HG03025 (cell line): ENCODE measurements around the gene REEP1.
"Not testable (repeated sequence)": the region's sequence is repeated elsewhere in the genome, so short reads cannot be mapped to it uniquely, and the experiment has no call there.

ENCODE experiments used
- ATAC-seq: cut with Tn5 transposase; IDR thresholded peaks from one replicate; pipeline ENCODE4 v1.9.1; 2021; ENCODE audit warnings: mild to moderate bottlenecking, moderate library complexity; ENCODE audit not compliant: unreplicated experiment, low FRiP score

The REEP1 gene

DNA sequence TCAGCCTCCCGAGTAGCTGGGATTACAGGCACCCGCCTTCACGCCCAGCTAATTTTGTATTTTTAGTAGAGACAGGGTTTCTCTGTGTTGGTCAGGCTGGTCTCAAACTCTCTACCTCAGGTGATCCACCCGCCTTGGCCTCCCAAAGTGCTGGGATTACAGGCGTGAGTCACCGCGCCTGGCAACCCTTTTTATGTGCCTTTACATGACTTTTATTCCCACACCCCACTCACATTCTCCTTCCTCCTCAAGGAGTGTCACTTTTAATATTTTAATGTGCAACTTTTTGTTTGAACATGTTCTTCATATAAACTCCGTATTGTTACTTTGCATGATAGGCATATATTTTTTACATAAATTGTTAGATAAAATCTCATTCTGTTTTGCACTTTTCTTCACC lies 108.9 kb downstream of the REEP1 start:
- ATAC-seq, result not testable (repeated sequence)

DNA sequence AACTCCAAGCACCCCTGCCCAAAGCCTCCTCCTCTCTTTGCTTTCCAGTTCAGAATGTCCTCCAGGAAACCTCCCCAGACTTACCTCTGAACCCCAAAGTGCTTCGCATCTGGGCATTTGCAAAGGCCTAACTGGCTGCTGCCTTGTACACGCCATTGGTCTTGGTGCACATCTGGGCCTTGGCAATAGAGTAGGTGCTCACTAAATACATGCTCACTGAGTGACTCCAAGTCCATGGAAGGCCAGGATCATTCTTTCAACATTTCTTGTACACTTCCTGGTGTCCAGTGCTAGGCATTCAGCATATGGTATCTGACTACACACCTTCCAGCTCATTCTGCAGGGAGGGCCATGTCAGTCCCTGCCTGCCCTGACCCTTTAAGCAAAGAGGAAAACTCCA lies 109.7 kb downstream of the REEP1 start:
- no peak for ATAC-seq

DNA sequence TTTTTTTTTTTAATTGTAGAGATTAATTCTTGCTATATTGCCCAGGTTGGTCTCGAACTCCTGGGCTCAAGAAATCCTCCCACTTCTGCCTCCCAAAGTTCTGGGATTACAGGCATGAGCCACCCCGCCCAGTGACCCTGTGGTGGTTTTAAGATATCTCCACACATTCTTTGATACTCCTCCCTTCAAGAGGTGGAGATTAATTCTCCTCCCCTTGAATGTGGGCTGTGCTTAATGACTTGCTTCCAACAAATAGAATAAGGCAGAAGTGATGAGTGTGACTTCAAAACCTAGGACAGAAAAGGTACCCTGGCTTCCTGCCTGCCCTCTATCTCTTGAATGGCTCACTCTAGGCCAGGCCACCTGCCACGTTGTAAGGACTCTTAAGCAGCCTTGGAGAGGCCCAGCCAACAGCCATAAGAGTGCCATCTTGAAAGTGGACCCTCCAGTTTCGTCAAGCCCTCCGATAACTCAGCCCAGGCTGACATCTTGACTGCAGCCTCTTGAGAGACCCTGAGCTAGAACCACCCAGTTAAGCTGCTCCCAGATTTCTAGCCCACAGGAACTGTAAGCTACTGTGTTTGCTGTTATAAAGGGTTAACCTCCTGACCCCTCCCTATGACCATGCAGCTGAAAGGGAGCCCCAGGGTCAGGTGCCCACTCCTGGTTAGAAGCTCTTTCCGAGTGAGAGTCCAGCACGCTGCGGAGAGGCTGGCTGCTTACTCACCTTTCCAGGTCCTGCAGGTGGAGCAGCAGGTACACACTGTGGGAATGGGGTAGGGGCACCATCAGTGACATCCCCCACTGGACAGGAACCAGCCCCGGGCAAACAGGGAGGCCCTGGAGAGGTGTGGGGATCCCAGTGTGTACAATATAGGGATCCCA lies 110.5 kb downstream of the REEP1 start:
- ATAC-seq, result no peak

DNA sequence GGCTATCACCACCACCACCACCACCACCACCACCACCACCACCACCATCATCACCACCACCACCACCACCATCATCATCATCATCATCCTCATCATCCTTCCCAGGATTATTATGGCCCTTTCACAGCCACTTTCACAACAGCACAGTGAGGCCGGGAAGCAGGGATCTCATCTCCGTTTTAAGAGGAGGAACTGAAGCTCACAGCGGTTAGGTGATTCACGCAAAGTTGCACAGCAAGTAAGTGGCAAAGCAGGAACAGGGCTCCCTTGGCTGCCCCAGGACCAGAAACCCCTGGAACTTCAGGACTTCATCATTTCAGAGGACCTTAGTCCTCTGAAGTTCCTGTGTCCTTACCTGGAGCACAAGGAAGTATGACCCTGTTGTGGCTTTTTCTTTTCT lies 111.4 kb downstream of the REEP1 start:
- no peak for ATAC-seq

DNA sequence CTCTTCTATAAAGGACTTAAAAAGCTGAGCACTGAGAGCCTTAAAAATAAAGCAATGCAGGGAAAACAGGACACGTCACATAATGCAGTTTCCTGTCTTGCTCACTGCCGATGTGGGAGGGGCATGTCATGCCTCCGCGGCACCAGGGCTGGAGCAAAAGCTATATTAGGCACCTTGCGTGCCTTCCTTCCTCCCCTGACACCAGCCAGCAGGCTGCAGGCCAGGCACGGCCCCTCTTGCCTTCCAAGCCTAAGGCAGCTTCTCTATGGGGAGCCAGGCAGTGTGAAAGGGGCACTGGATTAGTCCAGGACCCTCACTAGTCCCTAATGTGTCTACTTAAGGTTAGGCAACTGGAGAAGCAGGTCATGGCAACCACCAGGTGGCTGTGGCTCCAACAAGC lies 111.8 kb downstream of the REEP1 start:
- ATAC-seq, result no peak

DNA sequence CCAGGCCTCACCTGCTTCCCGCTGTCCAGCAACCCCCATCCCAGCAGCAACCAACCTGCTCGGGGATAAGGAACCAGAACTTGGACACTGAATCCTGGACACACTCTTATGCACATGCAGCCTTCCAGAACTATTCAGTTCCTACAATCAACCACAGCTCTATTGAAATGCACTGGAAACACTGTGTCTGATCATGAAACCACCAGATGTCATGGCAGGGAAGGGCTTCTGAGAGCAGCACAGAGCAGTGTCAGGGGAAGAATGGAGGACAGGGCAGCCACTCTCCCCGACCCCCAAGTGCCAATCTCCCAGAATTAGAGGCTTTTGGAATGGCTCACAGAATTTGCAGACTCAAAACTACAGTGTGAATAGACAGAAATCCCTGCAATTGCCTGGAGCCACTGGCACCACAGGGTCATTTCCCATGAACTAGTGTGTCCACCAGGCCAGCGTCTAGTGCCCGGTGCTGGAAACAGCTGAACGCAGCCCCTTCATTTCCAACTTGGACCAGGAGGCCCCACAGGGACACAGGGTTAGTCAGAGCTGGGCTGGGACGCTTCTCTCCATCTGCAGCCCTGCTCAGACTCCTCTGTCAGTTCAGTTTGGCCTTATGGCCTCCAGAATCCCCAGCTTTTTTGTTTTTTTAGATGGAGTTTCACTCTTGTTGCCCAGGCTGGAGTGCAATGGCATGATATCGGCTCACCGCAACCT lies 112.6 kb downstream of the REEP1 start:
- no peak for ATAC-seq

DNA sequence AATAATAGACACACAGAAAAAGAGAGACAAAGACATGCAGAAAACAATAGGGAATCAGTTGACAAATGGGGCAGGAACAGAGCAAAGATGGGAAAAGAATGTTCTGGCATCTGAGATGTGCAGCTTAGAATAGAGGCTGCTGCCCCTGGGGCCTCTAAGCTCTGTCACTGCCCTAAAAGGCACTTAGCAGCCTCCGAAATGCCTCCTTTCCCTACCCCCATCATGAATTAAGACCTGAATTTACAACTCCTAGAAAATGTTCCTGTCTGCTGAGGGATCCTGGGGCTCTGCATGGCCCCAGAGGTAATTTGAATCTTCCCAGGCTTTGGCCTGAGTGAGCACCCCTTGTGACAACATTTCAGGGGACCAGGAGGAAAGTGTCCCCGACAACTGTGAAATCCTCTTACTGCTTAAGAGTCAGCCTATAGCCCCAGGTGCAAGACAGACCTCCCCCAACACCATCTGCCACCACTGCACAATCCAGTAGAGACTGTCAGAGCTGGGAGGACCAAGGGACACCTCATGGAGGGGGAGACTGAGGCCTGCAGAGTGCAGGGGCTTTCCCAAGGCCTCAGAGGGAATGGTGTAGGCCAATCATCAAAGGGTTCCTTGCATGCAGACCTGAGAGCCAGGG lies 113.4 kb downstream of the REEP1 start:
- no peak for ATAC-seq

DNA sequence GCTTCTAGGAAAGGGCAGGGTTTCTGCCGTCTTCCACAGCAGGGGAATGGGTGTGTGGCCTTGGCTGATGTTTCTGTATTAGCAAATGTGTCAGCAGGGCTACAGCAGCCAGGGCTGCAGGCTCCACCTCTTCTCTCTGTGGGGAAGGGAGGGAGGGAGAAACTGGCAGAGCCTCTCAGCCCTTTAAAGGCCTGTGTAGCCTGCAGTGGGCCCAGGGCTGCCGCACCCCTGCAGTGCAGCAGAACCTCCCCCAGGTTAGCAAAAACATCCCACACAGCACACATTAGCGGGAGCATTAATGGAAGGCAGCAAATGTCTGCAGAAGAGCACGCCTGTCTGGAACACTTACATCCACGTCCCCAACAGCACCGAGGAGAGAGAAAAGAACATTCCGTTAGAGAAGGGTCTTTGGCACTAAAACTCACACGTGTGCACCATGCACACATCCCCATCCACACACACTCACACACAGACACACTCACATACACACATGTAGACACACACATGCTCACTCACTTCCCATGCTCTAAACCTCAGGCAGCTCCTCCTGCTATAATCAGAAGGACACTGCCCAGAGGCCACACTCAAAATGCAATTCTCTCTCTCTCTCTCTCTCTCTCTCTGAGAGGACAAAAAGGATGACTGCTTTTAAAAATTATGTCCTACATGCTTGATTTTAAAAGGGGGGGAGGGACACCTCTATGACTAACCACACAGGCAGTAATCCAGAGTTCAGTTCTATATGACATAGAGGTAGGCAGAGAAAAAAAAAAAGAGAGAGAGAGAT lies 114.1 kb downstream of the REEP1 start:
- ATAC-seq, result no peak

DNA sequence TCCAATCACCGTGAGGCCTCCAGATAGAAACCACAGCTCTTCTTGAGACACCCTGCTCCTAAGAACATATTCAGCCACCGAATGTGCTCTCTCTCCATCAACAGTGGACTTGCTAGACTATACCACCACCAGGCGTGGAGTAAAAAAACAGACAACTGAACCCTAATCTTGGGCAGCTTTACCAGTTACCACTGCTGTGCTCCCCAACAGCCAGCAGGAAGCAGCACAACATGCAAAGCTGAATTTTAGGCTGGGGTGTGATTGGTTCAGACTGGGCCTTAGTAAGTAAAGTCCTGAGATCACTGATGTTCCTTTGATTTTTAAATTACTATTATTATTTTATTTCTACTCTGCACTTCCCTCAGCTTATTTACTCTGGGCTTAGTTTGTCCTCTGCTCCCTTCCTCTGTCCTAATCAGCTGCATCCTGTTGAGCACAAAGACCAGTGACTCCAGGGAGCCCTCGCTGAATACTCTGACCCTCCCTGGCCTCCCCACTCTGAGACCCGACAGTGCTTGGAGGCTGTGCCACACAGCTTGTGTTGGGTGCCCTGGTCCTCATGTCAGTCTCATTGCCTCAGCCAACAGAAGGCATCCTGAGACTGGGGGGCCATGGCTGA lies 116.3 kb downstream of the REEP1 start:
- ATAC-seq, result no peak

DNA sequence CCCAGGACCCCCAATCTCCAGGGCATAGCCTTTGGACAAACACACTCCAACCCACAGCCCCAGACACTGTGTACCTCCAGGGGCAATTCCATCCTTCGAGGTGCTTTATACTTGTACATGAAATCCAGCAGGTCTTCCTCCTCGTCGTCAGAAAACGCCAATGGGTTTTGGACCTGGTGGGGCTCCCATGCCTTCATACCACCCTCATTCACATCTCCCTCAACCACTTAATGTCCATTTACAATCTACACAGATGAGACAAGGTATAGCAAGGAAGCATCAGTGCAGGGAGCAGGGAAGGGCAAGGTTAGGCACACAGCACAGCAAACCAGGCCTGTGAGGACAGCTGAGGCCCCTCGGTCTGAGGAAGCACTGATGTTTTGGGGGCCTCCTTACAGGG lies 117.5 kb downstream of the REEP1 start:
- no peak for ATAC-seq

DNA sequence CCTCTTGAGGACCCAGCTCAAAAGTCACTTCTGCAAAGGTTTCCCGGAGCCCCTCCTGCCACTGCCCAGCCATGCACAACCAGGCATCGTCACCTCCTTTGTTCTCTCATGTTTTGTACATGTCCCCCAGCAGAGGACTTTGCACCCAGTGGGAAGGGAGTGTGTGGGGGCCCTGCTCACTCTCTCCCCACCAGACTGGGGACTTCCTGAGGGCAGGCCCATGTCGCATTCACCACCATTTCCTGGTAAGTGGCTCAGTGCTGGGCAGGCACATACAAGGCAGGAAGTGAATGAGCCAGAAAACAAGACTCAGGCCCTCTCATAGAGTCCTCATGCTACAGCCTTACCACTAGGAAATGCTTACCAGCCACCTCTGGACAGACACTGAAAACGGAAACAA lies 119.3 kb downstream of the REEP1 start:
- no peak for ATAC-seq

DNA sequence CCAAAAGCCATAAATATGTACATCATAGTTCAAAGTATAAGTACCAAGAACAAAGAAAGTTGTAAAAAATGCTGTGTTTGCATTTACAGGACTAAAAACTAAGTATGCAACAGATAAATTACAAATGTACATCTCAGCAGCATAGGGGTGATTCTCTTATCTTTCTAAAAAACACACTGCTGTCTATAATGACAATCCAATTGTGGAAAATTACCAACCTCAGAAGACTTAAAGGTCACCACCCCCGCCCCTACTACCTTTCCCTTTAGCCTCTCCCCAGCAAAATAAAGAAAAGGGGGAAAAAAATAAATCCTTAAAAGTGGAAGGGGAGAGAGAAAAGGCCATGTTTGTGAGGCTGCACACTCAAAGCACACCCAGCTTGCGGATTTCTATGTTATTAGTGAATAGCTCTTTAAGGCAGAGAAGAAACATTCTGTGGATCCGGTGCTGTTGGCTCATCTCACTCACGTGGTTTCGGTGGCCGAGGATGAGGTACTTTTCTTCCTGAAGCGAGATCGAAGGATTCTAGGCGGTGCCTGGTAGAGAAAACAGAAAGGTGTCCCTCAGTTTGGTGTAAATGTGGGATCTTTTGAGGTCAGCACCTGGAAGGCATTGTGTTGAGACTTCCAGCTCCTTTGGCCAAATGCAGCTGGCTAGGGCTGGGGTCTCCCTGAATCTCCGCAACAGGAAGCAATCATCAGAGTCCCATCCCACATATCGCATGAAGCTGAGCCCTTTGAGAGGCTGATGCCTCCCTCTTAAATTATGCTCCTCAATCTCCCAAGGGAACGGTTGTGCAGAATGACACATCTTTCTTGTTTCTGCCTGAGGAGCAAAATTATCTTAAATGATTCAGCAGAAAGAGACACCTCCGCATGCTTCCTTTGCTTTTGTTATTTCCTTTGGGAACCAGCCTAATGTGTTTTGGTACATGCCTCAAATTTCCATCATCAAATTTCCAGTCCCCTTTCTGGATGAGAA lies 120.6 kb downstream of the REEP1 start:
- no peak for ATAC-seq

DNA sequence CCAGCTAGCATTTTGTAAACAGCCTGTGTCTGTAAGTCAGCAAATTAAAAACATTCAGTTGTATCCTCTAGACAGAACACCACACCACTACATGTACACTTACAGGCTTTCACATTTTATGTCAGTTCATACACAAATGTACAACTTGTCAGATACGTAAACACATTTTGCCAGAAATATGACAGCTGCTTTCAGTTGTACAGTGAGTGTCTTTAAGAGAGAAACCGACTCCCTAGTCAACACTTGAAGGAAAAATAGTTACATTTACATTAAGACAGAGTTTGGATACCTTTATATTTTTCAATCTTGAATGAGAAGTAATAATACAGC lies 123.0 kb downstream of the REEP1 start:
- no peak for ATAC-seq

DNA sequence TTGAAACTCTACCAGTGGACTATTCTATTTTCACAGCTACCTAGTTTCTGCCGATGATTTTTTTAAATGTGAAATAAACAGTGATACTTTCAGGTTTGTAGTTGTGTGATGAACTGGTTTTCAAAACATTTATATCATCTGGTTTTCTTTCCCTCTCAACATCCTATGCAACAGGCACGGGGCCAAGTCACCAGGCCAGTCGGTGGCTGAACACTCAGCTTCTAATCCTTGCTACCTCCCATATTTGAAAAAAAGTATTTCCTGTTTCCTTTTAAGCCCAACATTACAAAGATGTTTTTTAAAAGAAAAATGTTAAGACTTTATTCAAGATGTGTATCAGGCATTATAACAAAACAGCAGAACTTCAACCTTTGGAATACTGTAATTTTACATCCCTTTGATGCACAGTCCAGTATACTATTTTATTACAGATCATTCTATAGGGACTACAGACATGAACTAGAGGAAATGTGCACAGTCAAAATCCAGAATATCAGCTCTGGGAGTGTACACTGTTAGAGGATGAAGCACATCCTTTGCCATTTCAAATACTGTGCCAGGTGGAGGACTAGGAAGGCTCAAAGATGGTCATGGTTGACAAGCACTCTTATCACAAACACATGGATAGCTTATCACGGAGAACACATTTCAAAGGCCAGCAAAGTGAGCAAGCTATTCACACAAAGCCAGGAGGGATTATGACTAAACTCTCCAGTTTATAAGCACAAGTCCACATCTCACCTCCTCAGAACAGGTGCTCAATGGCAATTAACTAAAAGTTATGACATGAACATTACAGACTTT lies 123.5 kb downstream of the REEP1 start:
- no peak for ATAC-seq

DNA sequence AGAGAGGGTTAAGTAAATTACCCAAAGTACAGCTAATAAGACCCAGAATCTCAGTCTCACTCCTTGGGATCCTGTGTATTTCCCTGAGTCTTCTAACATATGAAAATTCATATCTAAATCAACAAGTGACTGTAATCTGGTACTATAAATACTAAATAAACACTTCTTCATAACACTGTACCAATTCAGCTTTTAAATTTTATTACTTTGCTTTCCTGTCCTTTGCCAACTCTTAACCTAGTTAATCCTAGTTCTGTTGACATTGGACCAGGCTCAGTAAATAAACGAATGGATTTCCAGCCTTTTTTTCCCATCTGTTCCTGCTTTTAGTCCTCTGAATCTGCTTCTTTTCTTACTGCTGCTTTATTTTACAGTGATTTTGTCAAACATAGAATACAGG lies 124.4 kb downstream of the REEP1 start:
- ATAC-seq, result no peak

DNA sequence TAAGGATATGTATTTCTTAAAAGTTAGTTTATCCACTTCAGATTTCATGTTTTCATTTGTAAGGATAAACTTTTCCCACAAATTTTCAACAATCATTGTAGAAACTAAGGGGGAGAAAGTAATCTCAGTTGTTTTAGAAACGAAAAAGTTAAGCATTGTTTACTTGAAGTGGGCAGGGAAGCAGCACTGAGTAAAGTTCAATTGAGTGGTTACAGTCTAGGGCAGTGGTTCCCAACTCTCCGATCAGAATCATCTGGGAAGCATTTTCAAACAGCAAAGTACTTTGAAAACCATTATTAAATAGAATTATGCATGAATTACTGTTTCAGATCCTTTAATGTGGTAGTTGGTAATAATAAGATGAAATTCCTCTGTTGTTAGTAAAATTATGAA lies 125.6 kb downstream of the REEP1 start:
- ATAC-seq, result no peak

DNA sequence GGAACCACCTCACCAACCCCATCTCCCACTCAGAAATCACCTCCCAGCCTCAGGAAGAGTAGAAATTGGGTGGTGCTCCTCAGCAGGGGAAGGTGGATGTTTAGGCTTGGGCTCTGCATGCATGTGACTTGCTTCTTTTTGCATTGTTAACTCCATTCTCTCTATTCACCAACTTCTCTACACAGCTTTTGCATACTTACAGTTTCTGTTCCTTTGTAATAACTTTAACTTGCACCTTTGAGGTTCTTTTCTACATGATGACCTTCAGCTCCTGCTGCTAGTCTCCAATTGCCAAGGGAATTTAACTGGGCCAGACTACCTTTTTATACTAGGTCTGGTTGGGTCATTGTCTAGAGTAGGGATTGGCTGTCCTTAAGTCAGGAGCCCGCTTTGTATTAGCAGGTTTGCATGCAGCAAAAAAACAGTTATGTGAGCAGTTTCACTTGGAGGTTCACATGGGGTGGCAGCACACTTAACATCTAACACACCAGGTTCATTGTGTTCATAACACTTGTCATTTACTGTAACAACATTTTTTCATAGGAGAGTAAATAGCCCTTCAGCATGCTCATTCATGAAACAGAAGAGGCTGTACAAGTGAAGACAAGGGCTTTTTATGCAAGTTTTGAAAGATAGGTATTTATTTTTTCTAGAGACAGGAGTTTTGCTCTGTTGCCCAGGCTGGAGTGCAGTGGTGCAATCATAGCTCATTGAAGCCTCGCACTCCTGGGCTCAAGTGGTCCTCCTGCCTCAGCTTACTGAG lies 126.2 kb downstream of the REEP1 start:
- no peak for ATAC-seq

DNA sequence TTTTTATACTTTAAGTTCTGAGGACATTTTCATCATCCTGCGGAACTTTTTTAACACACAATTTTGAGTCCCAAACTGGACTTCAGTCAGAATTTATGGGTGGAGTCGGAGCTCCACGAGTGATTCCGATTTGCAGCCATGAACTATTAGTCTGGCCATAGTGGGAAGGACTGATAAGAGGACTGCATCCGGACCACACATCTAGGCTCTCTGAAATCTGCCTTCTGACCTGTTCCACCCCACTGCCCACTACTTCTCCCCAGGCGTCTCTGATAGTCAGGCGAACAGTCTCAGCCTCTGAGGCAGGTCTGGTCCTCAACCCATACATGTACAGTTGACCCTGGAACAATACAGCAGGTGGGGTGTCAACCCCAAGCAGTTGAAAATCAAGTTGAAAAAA lies 133.0 kb downstream of the REEP1 start:
- ATAC-seq, result no peak
